IPS-NIHi11 (cell line): Measurements from ENCODE around the gene SLC22A12.

ENCODE experiments used
- DNase-seq: peaks from one replicate; pipeline ENCODE4 v3.0.0; 2012; ENCODE audit warnings: mixed read lengths, low spot score

SLC22A12 gene

GRCh38 chr11:64627371-64627770 is 36.4 kb downstream of the SLC22A12 start:
- no peak for DNase-seq

DNA sequence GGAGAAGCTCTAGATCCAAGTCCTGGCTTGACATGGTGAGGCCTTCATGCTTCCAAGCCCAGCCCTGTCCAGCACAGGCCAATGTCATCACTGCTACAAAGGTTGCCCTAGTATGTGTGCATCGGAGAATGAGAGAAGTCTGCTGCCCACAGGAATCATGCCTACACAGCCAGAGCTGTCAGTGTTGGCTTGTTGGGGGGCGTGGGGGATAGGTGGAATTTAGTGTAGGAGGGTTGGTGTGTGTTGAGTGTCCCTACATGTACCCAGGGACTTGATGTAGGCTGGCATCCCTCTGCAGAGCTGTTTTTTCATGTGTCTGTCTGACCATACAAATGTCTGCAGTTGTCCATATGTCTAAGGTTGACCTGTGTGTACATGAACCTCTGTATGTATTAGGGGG is 37.6 kb downstream of the SLC22A12 start:
- DNase-seq = no peak

DNA sequence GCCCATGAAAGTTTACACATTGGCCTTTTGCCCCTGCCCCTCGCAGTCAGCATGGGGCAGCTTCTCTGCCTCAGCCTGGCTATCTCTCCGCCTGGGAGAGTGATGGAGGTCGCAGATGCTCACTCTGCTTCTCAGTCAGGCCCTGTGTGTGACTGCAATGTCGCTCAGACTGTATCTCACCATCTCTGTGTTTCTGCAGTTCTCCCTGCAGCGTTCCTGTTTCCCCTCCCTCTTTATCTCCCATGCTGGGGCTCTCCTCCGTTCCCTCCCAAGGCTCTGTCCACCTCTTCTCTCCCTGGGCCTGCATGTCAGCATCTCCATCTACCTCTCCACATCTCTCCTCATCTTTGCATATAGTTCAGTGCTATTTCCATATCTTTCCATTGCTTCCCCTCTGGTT is 38.1 kb downstream of the SLC22A12 start:
- no peak for DNase-seq

DNA sequence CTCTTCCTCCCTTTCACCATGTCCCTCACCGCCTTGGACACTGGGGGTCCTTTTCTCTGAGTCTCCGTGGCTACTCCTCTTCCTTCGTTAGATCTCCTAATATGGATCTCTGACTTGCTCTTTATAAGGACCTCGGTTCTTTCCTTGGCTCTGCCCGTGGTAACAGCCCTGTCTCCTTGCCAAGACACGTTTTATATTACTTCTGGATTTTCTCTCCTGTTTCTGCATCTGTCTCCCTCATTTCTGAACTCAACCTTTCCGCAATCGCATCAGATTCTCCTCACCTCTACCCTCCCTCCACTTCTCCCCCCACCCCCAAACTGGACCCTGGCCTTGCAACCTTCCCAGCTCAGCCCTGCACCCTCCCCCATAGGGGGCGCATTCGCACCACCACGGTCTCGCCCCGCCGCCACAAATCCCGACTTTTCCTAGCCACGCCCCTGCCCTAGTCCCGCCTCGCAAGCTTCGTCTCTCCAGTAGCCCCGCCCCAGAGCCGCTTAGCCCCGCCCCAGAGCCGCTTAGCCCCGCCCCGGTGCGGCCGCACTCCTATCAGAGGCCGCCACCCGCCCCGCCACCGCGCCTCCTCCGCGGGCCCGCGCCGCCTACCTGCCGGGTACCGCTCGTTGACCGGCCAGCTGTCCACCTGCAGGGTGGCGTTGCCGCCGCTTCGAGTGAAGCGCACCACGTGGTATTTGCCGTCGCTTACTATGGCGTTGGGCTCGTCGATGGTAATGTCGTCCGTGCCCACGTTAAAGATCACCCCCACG is 39.0 kb downstream of the SLC22A12 start:
- DNase-seq = peak; percentile 95

DNA sequence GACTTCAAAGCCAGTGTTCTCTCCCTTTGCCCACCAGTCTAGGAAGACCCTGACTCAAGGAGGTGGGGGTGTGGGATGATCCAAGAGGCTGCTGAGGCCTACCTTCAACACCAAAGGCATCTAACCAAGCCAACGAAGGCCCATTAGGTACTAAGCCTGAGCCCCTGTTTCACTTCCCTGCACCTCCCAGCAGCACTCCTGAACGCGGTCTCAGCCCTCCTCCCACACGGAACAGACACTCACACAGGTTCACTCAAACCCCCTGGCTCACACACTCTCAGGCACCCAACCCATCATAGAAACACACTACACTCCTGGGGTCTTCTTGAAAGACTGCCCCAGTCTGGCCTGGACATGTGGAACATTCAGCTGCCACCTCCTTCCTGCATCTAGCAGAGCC is 40.7 kb downstream of the SLC22A12 start:
- DNase-seq = no peak

- no peak for DNase-seq
Observed at GRCh38 chr11:64632237-64632636, 41.2 kb downstream of the SLC22A12 start.

DNA sequence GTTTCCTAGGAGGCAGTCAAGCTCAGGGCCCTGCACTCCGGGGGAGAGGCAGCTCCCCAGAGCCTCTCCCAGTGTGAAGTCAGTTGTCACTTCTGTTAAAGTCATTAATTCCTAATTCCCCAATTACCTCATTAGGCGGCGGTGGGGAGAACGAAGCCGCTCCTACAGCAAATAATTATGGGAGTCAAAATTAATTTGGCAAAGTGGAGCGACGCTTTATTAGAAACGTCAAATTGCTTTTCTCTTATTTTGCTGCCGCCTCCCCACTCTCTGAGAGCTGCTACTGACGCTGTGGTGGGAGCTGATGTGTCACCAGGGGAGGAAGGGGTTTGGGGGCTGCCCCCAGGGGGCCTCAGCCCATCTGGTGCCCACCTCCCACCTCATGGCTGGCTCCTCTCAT is 41.6 kb downstream of the SLC22A12 start:
- DNase-seq = no peak

DNA sequence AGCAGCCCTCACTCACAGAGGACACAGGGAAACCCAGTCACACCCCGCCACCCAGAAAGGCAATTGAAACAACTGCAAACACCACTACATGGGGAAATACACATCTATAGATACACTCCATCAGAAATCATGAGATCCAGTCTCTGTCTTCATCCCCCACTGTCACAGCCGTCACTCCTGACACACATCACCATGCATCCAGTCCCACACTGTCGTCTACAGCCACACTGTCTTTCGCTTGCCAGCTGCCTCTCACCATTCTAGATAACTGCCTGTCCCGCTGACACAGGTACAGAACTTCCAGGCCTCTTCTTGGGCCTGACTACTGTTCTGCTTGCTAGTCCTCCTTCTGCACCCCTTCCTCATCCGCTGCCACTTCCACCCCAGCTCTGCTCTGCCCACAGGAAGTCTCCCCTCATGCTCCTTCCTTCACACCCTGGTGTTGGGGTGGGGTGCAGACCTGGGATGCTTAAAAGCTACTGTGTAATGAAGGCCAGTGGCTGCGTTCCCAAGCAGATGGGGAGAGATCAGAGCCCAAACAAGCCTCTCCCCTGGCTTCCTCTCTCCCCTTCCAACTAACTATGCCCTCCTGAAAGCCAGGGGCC is 42.6 kb downstream of the SLC22A12 start:
- no peak for DNase-seq

GRCh38 chr11:64637334-64638017 is 46.5 kb downstream of the SLC22A12 start:
- DNase-seq = peak; percentile 51

- peak; percentile 69 for DNase-seq
Observed at GRCh38 chr11:64638018-64638665, 47.1 kb downstream of the SLC22A12 start.

DNA sequence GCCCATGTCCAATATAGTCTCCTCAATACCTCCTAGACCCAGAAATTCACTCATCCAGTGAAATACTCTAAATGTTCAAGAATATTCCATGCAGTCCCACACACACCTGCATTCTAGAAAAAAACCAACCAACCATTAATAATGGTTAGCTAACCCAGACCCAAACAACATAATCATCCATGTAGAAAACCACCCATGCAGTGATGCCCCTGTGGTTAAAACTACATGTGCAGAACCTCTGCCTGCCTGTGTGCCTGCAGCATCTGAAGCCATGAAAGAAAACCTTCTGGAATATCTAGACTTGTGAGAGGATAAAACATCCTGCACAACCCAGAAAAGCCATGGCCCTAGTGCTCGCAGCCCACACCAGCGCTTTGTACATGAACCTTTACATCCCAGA is 47.8 kb downstream of the SLC22A12 start:
- DNase-seq = no peak

- DNase-seq = no peak
Observed at GRCh38 chr11:64639885-64640284, 48.9 kb downstream of the SLC22A12 start.

- DNase-seq = no peak
Observed at GRCh38 chr11:64641596-64642417, 50.8 kb downstream of the SLC22A12 start.

DNA sequence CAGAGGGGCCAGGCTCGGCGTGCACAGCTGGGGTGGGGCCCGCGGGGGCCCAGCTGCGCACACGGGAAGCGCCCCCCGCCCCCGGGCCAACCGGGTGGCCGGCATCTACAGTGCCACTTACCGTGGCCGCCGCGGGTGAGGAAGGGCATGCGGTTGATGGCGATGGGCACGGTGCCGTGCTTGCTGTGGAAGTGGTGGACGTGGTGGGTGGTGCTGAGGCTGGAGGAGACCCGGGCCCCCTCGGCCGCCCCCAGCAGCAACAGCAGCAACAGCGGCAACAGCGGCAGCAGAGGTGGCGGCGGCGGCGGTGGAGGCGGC is 51.4 kb downstream of the SLC22A12 start:
- DNase-seq = no peak

DNA sequence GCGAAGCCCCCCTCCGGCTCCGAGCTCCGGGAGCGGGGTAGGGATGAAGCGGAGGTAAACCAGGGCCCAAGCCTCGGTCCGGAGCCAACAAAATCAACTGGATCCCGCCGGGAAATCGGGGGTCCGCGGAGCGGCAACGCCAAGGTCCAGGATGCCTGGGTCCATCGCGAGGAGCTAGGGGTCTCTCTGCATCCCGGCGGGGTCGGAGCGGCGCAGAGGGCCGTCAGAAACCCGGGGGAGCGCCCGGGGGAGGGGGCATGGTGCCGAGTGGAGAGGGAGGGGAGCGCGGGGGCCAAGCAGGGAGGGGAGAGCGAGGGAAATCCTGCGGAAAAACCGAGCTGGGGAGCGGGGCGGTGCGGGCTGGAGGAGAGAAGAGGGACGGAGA is 51.8 kb downstream of the SLC22A12 start:
- no peak for DNase-seq

GRCh38 chr11:64643256-64643881 is 52.3 kb downstream of the SLC22A12 start:
- DNase-seq = peak; percentile 85

GRCh38 chr11:64643920-64644646 is 53.1 kb downstream of the SLC22A12 start:
- DNase-seq = no peak

DNA sequence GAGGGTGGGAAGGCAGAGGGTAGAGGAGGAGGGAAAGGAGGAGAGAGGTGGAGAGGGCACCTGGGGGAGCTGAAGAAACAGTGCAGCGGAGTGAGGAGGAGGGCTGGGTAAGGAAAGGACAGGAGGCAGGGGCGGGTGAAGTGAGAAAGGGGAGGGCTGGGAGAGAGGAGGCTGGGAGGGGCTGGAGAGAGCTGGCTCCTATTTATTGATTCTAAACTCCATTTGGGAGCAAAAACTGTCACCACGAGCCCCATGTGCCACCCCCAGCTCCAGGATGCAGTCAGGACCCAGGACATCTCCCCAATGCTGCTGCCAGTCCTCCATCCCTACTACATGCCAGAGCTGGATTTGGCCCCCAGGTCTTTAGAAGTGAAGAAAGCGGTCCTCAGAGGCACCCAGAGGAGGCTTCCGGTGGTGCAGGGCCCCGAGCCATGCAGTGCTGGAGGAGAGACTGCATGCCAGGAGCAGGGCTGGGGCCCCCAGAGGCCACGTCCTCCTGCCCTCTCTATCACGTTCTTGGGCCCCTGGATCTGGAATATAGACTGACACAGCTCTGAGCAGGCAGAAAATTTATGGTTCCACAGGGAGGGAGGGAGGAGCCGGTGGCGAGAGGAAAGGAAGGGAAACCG is 53.7 kb downstream of the SLC22A12 start:
- peak; percentile 57 for DNase-seq

DNA sequence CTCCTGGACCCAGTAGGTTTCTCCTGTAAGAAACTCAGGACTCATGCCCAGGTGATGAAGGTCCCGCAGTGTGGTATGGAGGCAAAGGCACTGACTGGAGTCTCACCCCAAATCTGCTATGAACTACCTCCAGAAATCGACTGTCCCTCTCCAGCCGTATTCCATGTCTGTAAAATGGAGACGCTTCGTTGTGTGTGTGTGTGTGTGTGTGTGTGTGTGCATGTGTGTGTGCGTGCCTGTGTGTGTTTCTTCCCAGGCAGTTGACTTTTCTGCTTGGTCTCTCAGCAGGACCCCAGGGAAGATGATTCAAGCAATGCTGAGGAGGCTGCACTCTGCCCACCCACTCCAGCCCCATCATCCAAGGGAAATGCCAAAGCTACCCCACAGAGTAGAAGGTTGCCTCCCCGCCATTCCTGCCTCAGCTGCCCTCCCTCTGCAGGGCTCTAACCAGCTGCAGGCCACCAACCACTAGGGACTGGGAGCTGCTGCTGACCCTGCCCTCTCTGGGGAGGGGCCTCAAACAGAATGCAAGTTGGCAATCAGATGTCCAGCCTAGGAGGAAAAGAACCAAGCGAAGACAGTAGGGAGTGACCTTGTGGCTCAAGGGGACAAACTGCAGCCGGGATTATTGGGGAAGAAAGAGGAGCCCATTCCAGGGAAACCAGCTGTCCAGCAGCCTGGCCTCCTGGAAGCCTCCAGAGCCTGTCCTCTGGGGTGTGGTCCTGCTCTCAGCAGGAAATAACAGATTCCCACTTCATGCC is 56.2 kb downstream of the SLC22A12 start:
- DNase-seq = no peak

- DNase-seq = no peak
Observed at GRCh38 chr11:64648551-64648950, 57.5 kb downstream of the SLC22A12 start.
